ENCODE data around the gene DKC1. TPM values are rescaled to one million over a fixed set of nuclear protein-coding genes. Genes with fewer than 3 reads are reported as not detected.

The DKC1 gene
- total and polyA plus RNA-seq, 2 experiments from 2014 or later, result 120 to 165 TPM

DNA sequence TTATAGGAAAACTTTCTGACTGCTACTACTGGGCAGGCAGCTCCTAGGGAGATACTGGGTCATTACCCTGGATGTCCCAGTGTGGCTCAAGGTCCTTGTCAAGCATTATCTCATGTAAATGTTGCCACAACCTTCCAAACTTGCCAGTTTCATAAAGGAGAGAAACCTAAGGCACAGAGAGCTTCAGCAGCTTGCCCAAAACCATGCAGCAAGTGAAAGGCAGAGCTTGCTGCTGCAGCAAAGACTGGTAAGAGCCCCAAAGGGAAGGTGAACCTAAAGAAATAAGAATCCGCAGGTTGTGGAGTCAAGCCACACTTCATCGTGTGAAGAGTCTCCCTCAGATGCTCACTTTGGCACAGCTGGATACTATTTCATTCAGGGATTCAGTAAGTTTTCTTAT is 40.3 kb downstream of the DKC1 start:
- no peak overlapping the region for H3K27ac Mint-ChIP-seq
- ATAC-seq, result no peak
- Histone ChIP-seq H2AFZ (no peak overlapping the region), H3K4me2 (no peak overlapping the region), H3K4me1 (ENCODE audit: insufficient read depth) (peaks cover 15% of the 10 kb centered on the region; the same call in 1 of the 2 replicates), H3K27me3 (ENCODE audit: insufficient read depth) (peaks cover 14% of the 10 kb centered on the region), H3K79me2 (replicated peaks; ENCODE audit: insufficient read depth) (peaks cover 2% of the 10 kb centered on the region; the same call in 1 of the 2 replicates), H3K9me2 (ENCODE audit: insufficient read depth) (no peaks in the 10 kb centered on the region), H4K20me1 (replicated peaks; ENCODE audit: insufficient read depth) (no peaks in the 10 kb centered on the region), H3K36me3 (ENCODE audit: insufficient read depth) (no peaks in the 10 kb centered on the region), H3K4me3 (no peak overlapping the region), H3K27ac (ENCODE audit: low read depth) (no peak overlapping the region), H3F3A (replicated peaks; ENCODE audit: low read depth) (no peaks in the 10 kb centered on the region)
- no peak for DNase-seq (ENCODE audit: low spot score)
- peaks cover 9% of the 10 kb centered on the region; the same call in 1 of the 3 replicates for H3K36me3 Mint-ChIP-seq (ENCODE audit: low read depth)
- peaks cover 9% of the 10 kb centered on the region; the same call in 1 of the 3 replicates for H3K9me3 Mint-ChIP-seq
- TF ChIP-seq STAT1 (IDR thresholded peaks at IDR 0.05; ENCODE audit: unreplicated experiment) (no peak), ZNF114 (CRISPR knock-in tag; IDR thresholded peaks at IDR 0.05) (no peak), EZH2phosphoT487 (IDR thresholded peaks at IDR 0.05; ENCODE audit: unreplicated experiment) (no peak), JUNB (IDR thresholded peaks at IDR 0.05; ENCODE audit: unreplicated experiment) (no peak), EZH2 (IDR thresholded peaks at IDR 0.05; ENCODE audit: low read depth, unreplicated experiment) (no peak), POLR2AphosphoS5 (IDR thresholded peaks at IDR 0.05; ENCODE audit: low read depth) (no peak)
- TF ChIP-seq, protein P1, sequence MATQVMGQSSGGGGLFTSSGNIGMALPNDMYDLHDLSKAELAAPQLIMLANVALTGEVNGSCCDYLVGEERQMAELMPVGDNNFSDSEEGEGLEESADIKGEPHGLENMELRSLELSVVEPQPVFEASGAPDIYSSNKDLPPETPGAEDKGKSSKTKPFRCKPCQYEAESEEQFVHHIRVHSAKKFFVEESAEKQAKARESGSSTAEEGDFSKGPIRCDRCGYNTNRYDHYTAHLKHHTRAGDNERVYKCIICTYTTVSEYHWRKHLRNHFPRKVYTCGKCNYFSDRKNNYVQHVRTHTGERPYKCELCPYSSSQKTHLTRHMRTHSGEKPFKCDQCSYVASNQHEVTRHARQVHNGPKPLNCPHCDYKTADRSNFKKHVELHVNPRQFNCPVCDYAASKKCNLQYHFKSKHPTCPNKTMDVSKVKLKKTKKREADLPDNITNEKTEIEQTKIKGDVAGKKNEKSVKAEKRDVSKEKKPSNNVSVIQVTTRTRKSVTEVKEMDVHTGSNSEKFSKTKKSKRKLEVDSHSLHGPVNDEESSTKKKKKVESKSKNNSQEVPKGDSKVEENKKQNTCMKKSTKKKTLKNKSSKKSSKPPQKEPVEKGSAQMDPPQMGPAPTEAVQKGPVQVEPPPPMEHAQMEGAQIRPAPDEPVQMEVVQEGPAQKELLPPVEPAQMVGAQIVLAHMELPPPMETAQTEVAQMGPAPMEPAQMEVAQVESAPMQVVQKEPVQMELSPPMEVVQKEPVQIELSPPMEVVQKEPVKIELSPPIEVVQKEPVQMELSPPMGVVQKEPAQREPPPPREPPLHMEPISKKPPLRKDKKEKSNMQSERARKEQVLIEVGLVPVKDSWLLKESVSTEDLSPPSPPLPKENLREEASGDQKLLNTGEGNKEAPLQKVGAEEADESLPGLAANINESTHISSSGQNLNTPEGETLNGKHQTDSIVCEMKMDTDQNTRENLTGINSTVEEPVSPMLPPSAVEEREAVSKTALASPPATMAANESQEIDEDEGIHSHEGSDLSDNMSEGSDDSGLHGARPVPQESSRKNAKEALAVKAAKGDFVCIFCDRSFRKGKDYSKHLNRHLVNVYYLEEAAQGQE (IDR thresholded peaks at IDR 0.05; ENCODE audit: unreplicated experiment), result no peak
- TF ChIP-seq, protein P2, sequence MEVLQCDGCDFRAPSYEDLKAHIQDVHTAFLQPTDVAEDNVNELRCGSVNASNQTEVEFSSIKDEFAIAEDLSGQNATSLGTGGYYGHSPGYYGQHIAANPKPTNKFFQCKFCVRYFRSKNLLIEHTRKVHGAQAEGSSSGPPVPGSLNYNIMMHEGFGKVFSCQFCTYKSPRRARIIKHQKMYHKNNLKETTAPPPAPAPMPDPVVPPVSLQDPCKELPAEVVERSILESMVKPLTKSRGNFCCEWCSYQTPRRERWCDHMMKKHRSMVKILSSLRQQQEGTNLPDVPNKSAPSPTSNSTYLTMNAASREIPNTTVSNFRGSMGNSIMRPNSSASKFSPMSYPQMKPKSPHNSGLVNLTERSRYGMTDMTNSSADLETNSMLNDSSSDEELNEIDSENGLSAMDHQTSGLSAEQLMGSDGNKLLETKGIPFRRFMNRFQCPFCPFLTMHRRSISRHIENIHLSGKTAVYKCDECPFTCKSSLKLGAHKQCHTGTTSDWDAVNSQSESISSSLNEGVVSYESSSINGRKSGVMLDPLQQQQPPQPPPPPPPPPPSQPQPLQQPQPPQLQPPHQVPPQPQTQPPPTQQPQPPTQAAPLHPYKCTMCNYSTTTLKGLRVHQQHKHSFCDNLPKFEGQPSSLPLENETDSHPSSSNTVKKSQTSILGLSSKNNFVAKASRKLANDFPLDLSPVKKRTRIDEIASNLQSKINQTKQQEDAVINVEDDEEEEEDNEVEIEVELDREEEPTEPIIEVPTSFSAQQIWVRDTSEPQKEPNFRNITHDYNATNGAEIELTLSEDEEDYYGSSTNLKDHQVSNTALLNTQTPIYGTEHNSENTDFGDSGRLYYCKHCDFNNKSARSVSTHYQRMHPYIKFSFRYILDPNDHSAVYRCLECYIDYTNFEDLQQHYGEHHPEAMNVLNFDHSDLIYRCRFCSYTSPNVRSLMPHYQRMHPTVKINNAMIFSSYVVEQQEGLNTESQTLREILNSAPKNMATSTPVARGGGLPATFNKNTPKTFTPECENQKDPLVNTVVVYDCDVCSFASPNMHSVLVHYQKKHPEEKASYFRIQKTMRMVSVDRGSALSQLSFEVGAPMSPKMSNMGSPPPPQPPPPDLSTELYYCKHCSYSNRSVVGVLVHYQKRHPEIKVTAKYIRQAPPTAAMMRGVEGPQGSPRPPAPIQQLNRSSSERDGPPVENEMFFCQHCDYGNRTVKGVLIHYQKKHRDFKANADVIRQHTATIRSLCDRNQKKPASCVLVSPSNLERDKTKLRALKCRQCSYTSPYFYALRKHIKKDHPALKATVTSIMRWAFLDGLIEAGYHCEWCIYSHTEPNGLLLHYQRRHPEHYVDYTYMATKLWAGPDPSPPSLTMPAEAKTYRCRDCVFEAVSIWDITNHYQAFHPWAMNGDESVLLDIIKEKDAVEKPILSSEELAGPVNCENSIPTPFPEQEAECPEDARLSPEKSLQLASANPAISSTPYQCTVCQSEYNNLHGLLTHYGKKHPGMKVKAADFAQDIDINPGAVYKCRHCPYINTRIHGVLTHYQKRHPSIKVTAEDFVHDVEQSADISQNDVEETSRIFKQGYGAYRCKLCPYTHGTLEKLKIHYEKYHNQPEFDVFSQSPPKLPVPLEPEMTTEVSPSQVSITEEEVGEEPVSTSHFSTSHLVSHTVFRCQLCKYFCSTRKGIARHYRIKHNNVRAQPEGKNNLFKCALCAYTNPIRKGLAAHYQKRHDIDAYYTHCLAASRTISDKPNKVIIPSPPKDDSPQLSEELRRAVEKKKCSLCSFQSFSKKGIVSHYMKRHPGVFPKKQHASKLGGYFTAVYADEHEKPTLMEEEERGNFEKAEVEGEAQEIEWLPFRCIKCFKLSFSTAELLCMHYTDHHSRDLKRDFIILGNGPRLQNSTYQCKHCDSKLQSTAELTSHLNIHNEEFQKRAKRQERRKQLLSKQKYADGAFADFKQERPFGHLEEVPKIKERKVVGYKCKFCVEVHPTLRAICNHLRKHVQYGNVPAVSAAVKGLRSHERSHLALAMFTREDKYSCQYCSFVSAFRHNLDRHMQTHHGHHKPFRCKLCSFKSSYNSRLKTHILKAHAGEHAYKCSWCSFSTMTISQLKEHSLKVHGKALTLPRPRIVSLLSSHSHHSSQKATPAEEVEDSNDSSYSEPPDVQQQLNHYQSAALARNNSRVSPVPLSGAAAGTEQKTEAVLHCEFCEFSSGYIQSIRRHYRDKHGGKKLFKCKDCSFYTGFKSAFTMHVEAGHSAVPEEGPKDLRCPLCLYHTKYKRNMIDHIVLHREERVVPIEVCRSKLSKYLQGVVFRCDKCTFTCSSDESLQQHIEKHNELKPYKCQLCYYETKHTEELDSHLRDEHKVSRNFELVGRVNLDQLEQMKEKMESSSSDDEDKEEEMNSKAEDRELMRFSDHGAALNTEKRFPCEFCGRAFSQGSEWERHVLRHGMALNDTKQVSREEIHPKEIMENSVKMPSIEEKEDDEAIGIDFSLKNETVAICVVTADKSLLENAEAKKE (CRISPR knock-in tag; IDR thresholded peaks at IDR 0.05), result no peak
- TF ChIP-seq, protein P3, sequence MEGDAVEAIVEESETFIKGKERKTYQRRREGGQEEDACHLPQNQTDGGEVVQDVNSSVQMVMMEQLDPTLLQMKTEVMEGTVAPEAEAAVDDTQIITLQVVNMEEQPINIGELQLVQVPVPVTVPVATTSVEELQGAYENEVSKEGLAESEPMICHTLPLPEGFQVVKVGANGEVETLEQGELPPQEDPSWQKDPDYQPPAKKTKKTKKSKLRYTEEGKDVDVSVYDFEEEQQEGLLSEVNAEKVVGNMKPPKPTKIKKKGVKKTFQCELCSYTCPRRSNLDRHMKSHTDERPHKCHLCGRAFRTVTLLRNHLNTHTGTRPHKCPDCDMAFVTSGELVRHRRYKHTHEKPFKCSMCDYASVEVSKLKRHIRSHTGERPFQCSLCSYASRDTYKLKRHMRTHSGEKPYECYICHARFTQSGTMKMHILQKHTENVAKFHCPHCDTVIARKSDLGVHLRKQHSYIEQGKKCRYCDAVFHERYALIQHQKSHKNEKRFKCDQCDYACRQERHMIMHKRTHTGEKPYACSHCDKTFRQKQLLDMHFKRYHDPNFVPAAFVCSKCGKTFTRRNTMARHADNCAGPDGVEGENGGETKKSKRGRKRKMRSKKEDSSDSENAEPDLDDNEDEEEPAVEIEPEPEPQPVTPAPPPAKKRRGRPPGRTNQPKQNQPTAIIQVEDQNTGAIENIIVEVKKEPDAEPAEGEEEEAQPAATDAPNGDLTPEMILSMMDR (conservative IDR thresholded peaks at IDR 0.05; ENCODE audit: low read depth in 2 of 2), result no peak
- TF ChIP-seq, protein P4, sequence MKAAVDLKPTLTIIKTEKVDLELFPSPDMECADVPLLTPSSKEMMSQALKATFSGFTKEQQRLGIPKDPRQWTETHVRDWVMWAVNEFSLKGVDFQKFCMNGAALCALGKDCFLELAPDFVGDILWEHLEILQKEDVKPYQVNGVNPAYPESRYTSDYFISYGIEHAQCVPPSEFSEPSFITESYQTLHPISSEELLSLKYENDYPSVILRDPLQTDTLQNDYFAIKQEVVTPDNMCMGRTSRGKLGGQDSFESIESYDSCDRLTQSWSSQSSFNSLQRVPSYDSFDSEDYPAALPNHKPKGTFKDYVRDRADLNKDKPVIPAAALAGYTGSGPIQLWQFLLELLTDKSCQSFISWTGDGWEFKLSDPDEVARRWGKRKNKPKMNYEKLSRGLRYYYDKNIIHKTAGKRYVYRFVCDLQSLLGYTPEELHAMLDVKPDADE (IDR thresholded peaks at IDR 0.05), result no peak
- peaks cover 15% of the 10 kb centered on the region for H3K27me3 Mint-ChIP-seq (ENCODE audit: insufficient read depth, low read depth, poor library complexity)
- H3K4me1 Mint-ChIP-seq, result peaks cover 32% of the 10 kb centered on the region
- H3K4me3 Mint-ChIP-seq, result no peak overlapping the region

All from GM23338 (cell line).